Forelimb muscle (tissue), 1 donor: ENCODE measurements around the gene RABEP1. TPM values are rescaled to one million over a fixed set of nuclear protein-coding genes. Genes with fewer than 3 reads are reported as not detected.
"Not testable (repeated sequence)": the region's sequence is repeated elsewhere in the genome, so short reads cannot be mapped to it uniquely, and the experiment has no call there.

Source experiments
- DNase-seq: peaks from one replicate; pipeline ENCODE4 v3.0.0-alpha.2; 2013; ENCODE audit warnings: low read depth
- polyA plus RNA-seq: library from polyadenylated mRNA; unstranded; fragments of 120-200 nt; gene quantifications from one replicate; pipeline ENCODE4 v1.2.1, GENCODE V29; 2013; ENCODE audit not compliant: insufficient read length

The RABEP1 gene, protein sequence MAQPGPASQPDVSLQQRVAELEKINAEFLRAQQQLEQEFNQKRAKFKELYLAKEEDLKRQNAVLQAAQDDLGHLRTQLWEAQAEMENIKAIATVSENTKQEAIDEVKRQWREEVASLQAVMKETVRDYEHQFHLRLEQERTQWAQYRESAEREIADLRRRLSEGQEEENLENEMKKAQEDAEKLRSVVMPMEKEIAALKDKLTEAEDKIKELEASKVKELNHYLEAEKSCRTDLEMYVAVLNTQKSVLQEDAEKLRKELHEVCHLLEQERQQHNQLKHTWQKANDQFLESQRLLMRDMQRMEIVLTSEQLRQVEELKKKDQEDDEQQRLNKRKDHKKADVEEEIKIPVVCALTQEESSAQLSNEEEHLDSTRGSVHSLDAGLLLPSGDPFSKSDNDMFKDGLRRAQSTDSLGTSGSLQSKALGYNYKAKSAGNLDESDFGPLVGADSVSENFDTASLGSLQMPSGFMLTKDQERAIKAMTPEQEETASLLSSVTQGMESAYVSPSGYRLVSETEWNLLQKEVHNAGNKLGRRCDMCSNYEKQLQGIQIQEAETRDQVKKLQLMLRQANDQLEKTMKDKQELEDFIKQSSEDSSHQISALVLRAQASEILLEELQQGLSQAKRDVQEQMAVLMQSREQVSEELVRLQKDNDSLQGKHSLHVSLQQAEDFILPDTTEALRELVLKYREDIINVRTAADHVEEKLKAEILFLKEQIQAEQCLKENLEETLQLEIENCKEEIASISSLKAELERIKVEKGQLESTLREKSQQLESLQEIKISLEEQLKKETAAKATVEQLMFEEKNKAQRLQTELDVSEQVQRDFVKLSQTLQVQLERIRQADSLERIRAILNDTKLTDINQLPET
- 56.7 TPM for polyA plus RNA-seq

DNA sequence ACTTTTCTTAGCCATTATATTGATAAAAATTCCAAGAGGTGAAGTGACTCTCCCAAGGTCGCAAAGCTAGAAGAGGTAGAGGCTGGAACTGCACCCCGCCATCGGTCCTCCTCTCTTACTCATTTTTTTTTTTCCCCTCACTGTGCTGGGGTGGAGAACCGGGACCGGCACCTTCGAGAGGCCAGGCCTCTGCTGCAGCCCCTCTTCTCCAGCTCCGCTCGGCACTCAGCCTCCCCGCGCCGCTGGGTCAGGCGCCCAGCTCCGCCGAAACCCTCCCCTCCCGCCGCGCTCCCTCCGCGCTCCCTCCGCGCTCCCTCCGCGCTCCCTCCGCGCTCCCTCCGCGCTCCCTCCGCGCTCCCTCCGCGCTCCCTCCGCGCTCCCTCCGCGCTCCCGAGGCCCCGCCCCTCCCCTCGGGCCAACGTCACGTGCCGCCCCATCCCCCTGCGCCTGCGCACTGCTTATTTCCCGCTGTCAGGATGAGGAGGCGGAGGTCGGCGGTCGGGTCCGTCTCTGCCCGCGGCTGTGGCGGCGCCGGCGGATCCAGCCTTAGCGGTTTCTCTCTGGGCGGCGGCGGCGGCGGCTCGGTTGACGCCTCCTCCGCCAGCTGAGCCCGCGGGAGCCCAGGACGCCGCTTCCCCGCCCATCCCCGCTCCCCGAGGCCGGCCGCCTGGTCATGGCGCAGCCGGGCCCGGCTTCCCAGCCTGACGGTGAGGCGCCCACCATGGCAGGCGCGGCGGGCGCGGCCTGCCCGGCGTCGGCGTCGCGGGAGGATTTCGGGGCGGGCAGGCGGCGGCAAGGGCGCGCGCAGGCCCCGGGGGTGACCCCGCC is at the start of gene RABEP1:
Gene RABEP1, plus strand, starts transcription at position 471 of the 828 bp plus-strand sequence. Its CDS starts 203 bp downstream, at position 674.
- peak; percentile 62 for DNase-seq

DNA sequence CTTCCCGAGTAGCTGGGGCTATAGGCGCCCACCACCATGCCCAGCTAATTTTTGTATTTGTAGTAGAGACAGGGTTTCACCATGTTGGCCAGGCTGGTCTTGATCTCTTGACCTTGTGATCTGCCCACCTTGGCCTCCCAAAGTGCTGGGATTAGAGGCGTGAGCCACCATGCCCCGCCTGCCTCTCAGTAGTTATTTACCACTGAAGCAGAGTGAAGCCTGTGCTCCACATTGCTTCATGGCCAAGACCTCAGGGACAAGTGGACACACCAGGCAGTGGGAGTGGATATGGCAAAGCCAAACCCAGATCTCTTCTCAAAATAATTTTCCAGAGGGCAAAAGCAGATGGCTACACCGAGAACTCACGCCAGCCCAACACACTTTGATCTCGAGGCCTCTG is 48.6 kb upstream of the RABEP1 start:
- DNase-seq = not testable (repeated sequence)

DNA sequence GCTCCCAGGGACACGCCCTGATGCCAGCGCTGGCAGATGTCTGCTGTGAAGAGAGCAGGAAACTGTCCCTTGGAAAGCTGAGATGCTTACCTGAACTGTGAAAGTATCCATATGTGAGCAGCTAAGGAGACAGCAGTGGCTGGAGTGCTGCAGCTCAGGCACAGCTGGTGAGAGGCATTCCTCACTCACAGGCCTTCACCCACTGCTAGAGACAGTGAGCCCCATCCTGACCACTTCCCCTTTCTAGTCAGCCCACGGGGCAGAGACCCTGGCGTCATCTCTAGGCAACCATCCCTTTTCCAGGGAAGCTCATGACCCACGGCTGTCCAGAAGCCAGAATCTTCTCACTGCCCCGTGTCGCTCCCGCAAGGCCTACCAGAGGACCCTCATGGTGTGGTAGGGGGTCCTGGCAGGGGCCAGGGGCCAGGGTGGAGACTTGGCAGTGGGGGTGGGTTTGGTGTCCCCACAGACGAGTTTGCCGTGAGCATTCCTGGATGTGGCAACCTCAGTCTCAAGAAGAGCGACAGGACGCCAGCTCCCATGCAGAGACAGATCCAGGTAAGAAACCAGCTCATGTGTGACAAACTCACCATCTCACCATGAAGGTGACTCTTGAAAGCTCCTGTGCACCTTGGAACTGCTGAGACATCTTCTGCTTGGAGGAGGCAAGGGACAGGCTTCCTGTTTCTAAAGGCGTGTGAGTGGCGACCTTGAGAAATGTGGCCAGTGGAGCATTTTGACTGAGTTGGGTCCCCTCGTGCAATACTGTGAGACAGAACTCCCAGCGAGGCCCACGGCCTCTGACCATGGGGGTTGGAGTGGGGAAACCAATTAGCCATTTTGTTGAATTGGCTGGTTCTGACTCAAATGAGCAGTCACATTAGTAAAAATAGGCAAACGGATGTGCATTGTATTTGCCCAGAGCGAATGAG is 47.2 kb upstream of the RABEP1 start, which contains the start of gene SCIMP:
Gene SCIMP, minus strand, starts transcription at position 216 of the 932 bp plus-strand sequence. Its CDS starts 105 bp downstream, at position 111.
- no peak for DNase-seq

DNA sequence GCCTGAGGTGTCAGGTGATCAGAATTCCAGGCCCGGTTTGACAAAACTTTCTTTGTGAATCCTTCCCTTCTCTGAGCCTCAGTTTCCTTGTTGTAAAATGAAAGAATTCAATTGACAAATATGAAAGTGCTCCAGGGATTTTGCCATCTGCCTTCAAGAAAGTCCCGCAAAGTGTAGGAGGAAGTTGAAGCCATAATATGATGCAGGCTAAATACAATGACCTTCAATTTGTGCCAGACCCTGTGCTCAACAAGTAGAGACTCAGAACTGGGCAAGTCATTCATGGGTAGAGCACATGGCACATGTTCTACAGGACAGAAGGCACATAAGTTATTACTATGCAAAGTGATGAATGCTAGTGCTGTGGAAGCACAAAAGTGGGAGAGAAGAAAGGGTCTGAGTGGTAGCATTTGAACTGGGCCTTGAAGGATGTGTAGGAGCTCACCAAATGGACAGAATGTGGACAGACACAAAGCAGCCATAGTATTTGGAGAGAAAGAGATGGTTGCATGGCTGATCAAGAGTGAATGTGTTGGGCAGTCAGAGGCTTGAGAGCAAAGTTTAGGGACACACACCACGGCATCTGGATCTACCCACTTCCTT is 45.0 kb upstream of the RABEP1 start:
- no peak for DNase-seq

DNA sequence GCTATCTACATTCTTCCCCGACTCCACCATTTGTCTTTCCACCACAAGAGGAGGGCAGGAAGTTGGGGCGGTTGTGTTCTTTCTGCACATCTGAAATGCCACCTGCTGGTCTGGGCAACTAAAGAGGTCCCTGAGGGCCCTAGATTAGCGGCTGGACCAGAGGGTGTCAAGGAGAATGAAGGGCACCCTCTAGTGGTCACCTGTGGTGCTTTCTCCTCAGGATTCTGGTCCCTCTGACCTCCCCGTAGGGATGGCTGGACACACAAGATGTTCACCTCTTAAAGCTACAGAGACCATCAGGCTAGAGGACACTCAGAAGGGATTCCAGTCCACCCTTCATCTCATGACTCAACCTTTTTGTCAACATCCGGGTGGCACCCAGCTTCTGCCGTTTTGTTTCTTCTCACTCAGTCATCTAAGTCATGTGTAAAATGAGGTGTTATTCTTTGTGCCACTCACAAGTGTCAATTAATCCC is 44.5 kb upstream of the RABEP1 start:
- no peak for DNase-seq

DNA sequence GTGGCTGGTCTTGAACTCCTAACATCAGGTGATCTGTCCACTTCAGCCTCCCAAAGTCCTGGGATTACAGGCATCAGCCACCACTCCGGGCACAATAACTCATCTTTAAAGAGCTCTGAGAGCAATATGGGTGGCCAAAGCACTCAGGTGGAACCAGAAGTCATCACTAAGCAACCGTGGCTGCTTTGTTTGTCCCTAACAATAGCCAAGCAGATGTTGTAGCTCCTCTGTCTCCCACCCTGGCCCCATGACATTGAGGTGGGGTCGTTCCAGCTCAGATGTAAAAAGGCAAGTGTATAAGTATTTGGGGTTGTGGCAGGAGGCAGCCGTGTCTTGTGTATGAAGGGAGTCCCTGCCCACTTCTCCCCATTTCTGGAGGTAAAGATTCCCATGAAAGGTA is 43.8 kb upstream of the RABEP1 start:
- DNase-seq = no peak

DNA sequence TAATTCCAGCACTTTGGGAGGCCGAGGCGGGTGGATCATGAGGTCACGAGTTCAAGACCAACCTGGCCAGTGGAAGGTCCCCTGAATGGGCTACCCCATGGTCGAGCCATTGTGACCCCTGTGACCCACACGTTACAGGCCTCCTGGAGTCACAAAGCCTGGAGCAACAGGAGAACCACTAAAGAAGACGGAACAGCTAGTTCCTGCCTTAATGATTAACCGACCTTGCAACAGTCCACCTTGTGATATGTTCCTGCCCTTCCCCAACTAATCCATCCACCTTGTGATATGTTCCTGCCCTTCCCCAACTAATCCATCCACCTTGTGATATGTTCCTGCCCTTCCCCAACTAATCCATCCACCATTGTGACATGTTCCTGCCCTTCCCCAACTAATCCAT is 42.3 kb upstream of the RABEP1 start:
- DNase-seq = not testable (repeated sequence)

DNA sequence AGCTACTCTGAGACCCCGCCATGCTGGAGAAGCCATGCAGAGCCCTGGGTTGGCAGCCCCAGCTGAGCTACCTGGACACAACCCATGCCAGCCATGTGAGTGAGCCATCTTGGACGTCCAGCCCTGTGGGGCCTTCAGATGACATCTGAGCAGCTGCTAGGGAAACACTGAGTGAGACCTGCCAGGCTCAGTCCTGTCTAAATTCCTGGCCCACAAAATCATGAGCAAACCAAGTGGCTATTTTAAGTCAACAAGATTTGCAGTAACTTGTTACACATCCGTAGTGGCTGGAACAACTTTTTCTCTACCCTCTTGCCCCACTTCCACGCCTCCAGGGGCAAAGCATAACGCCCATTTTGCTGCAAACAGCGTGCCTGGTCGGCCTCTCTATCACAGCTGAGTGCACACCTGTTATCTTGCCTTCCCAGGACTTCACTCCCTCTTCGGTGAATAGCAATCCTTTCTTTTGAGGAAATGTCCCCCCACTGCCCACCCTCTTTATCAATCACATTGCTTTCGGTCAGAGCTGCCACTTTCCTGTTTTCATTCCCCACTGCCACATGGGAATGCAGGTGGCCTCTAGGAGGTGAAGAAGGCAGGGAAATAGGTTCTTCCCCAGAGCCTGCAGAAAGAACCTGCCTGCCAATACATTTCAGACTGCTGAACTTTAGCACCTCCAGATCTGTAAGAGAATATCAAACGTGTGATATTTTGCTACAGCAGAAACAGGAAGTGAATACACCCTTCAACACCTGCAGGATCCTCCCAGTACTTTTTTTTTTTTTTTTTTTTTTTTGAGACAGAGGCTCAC is 40.0 kb upstream of the RABEP1 start:
- no peak for DNase-seq

DNA sequence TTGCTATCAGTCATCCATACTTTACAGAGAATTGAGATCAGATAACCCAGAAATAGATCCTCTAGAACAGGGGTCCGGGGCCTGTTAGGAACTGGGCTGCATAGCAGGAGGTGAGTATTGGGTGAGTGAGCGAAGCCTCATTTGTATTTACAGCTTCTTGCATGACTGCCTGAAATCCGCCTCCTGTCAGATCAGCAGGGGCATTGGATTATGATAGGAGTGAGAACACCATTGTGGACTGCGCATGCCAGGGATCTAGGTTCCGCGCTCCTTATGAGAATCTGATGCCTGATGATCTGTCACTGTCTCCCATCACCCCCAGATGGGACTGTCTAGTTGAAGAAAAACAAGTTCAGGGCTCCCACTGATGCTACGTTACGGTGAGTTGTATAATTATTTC is 34.5 kb upstream of the RABEP1 start:
- no peak for DNase-seq

DNA sequence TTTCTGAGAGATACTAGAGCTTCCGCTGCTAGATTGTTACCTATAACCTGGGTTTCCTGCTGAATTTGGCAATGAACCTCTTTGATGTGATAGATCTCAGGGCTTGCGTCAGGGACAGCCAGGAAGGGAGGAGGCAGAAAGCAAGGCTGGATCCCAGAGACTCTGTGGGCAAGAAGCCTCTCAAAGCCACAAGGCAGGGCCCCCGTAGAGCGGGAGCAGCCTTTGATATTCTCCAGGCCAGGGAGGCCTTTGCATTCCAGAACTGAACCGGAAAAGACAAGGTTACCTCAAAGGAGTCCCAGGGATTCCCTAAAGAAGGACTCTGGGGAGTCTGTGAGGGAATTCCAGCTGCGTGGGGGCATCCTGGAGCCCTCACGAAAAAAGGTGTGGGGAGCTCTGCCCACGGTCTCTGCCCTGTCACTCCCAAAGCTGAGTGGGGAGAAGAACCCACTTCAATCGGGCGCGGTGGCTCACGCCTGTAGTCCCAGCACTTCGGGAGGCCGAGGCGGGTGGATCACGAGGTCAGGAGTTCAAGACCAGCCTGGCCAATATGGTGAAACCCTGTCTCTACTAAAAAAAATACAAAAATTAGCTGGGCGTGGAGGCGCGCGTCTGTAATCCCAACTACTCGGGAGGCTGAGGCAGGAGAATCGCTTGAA is 33.1 kb upstream of the RABEP1 start:
- DNase-seq = no peak

DNA sequence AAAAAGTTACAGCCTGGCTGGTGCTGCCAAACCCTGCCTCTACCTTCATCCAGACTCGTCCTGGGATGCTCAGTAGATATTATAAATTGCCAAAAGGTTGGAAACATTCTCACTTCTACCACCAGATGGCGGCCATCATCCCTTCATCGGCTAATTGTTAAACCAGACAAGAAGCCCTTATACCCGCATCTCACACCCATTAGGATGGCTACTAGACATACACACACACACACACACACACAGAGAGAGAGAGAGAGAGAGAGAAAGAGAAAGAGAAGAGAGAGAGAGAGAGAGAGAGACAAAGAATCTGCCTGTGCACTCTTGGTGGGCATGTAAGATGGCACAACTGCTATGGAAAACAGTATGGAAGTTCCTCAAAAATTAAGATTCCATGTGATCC is 32.5 kb upstream of the RABEP1 start:
- DNase-seq = peak; percentile 55

DNA sequence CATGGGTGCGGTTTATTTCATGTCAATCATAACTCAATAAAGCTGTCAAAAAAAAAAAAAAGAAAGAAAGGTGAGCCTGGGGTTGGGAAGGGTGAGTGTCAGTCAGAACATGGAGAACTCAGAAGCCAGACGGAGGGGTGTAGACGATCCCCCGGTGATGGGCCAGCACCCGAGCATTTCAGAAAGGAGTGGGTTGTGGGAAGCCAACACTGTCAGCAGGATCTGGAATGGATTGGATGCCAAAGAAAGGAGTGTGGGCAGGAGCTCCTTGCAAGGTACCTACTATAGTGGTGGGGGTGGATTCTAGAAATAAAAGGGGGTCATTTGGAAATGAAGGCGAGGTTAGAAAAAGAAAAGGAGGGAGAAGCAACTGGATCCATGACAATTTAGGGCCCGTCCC is 27.7 kb upstream of the RABEP1 start:
- no peak for DNase-seq

DNA sequence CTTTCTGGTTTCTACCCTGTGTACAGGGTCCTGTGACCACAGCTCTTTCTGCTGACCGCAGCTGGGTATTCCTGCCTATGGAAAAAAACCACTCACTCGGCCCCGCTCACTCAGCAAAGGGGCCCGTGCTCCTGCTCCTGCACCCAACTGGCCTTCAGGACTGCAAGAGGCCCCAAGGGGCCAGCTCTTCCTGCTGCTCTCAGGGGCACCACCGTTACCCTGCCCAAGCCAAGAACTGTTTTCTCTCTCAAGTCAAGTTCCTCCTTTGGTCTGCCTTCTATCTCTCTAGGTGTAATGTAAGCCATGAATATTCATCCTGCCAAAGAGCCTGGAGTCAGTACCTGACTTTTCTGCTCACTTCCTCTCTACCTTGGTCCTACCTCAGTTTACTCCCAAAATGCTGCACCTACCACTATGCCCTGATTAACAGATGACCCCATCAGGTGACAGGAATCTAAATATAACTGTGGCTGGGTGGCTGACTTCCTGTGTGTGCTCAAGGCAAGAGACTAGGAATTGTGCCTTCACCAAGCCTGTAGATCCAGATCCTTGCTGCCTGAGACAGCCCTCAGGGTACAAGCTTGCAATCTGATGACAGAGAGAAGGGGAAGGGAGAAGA is 27.1 kb upstream of the RABEP1 start:
- DNase-seq = no peak

DNA sequence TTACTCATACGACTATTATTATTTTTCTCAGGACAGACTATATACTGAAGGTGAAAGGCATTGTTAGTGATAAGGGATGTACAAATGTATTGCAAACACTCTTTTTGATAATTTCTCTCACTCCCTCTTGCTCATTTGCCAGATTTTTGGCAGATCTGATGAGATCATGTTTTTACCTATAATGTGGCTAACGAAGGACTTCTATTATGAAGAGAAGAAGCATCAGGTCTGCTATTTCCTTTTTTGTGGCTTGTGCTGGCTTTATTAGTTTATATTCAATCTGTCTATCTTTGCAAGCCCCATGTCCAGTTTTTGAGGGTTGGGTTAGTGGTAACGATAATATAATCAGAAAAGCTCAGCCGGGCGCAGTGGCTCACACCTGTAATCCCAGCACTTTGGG is 25.0 kb upstream of the RABEP1 start:
- no peak for DNase-seq

DNA sequence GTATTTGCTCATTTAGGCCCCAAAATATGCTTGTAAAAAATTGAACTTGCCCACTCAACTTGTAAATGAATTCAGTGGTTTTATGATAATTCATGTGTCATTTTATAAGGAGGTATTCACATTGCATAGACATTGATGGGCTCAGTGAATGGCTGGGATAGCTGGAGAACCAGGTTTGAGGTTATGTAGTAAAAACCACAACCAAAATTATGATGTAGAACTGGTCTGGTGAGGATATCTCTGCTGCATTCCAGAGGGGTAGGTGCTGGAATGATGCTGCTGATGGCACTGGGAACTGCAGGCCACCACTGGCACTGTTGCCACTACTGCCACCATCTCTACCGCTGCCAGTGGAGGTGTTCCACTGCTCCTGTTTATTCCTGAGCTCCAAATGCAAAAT is 21.5 kb upstream of the RABEP1 start:
- no peak for DNase-seq

DNA sequence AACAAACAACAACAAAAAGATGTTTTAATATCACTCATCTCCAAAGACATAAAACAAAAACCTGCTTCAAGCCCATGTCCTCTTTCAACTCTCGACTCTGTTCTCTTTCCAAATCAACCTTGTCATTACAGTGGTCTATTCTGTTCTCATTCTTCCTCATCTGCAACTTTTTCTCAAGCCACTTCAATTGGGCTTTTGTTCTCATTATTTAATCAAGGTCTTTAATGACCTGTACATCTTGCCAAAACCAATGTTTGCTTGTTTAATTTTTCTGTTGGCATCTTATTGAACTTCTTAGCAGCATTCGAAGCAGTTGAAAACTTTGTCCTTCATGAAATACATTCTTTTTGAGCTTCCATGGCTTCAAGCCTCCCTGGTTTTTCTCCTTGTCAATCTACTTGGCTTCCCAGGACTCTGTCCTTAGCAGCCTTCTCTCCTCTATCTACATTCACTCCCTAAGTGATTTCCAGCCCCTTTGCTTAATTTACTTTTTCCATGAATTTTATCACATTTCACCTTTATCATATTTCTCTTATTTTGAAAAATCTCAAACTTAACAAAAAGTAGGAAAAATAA is 19.6 kb upstream of the RABEP1 start:
- DNase-seq = no peak

DNA sequence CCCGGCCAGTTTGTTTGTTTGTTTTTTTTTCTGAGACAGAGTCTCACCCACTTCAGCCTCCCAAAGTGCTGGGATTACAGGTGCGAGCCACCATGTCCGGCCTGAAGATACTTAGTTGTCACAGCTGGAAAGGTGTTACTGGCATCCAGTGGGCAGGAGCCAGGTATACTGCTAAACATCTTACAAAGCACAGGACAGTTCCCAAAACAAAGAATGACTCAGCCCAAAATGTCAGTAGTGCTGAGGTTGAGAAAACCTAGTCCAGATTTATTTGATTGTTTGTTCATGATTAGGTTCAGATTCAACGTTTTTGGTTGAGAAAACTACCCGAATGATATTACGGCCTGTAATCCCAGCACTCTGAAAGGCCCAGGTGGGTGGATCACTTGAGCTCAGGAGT is 18.6 kb upstream of the RABEP1 start:
- no peak for DNase-seq

DNA sequence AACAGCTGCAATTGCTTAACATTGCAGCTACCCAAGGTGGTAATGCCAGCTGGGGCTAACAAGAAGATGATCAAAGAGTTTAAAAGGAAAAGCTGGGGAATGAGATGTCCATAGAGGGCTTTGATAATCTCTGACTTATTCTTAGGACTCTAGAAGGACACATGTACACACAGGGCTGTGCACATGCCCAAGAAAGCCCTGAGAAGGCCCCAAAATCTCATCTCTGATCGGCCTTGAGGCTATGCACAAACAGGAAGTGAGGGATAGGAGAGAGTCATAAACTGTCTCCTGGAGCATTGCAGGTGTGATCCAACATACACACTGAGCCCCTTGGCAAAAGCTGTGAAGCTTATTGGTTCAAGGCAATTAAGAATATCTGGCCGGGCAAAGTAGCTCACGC is 17.2 kb upstream of the RABEP1 start:
- no peak for DNase-seq
